ENCODE results near the gene LRGUK. TPM values are rescaled to one million over a fixed set of nuclear protein-coding genes. Genes with fewer than 3 reads are reported as not detected.

LRGUK gene
- total and polyA plus RNA-seq, 2 donors (not counting 1 experiment from before 2014, with no cell fraction given) = 0.27 to 0.49 TPM

- Mint-ChIP-seq H3K27ac (no peak overlapping the region), H3K4me3 (no peak overlapping the region), H3K27me3 (no peaks in the 10 kb centered on the region), H3K4me1 (no peaks in the 10 kb centered on the region), H3K9me3 (ENCODE audit: insufficient read depth) (no peaks in the 10 kb centered on the region)
- Histone ChIP-seq H2AFZ (ENCODE audit: insufficient read depth, low read depth, low read length, poor library complexity, severe bottlenecking) (no peak overlapping the region), H3K4me1 (ENCODE audit: control insufficient read depth in 2 of 2, insufficient read depth in 2 of 2, low read length in 2 of 2) (no peaks in the 10 kb centered on the region), H3K79me2 (ENCODE audit: control insufficient read depth, insufficient read depth, low read length) (no peaks in the 10 kb centered on the region), H3K27me3 (replicated peaks in 1 of 4; ENCODE audit: control extremely low read depth in 1 of 4, control insufficient read depth in 3 of 4, insufficient read depth in 4 of 4, low read length in 3 of 4) (no peaks in the 10 kb centered on the region), H3K27ac (ENCODE audit: low read length in 2 of 2) (no peak overlapping the region), H4K20me1 (ENCODE audit: control insufficient read depth, insufficient read depth, low read length, poor library complexity, severe bottlenecking) (no peaks in the 10 kb centered on the region), H3K36me3 (replicated peaks in 1 of 2; ENCODE audit: control extremely low read depth in 1 of 2, control insufficient read depth in 1 of 2, extremely low read depth in 1 of 2, insufficient read depth in 2 of 2, low read length in 1 of 2) (peaks cover 6 to 45% of the 10 kb centered on the region in 2 experiments), H3K9ac (ENCODE audit: low read length) (no peak overlapping the region), H3K9me3 (ENCODE audit: control extremely low read depth in 1 of 3, control insufficient read depth in 2 of 3, insufficient read depth in 1 of 3, low read length in 2 of 3) (no peaks in the 10 kb centered on the region), H3K4me3 (ENCODE audit: control extremely low read depth in 1 of 5, extremely low read depth in 1 of 5, insufficient read depth in 1 of 5, low read depth in 2 of 5, low read length in 4 of 5) (no peak overlapping the region), H3K4me2 (replicated peaks; ENCODE audit: low read depth, low read length, poor library complexity, severe bottlenecking) (no peak overlapping the region)
- WGBS (ENCODE audit: insufficient coverage) = 83% methylated on average over 1 of the region's 2 CpGs
- DNase-seq = no peak
- POLR2A ChIA-PET = no interaction called here
- intact Hi-C loops (cut with micrococcal nuclease) = no loop called here
- CTCF ChIA-PET = no interaction called here
- TF ChIP-seq EZH2 (IDR thresholded peaks at IDR 0.05; ENCODE audit: borderline replicate concordance, insufficient read depth, low read depth, low read length, poor library complexity, severe bottlenecking) (no peak), CTCF (IDR thresholded peaks at IDR 0.05) (no peak)
- no peak for ATAC-seq (ENCODE audit: low read depth)
Measured at GRCh38 chr7:134302120-134302519, 175.0 kb downstream of the LRGUK start.

GRCh38 chr7:134307320-134307719 lies 180.2 kb downstream of the LRGUK start:
- intact Hi-C loops (cut with micrococcal nuclease) = no loop called here
- Histone ChIP-seq H4K20me1 (ENCODE audit: control insufficient read depth, insufficient read depth, low read length, poor library complexity, severe bottlenecking) (no peaks in the 10 kb centered on the region), H3K79me2 (ENCODE audit: control insufficient read depth, insufficient read depth, low read length) (no peaks in the 10 kb centered on the region), H3K36me3 (replicated peaks in 1 of 2; ENCODE audit: control extremely low read depth in 1 of 2, control insufficient read depth in 1 of 2, extremely low read depth in 1 of 2, insufficient read depth in 2 of 2, low read length in 1 of 2) (peaks cover 0 to 12% of the 10 kb centered on the region in 2 experiments), H3K4me3 (ENCODE audit: control extremely low read depth in 1 of 5, extremely low read depth in 1 of 5, insufficient read depth in 1 of 5, low read depth in 2 of 5, low read length in 4 of 5) (no peak overlapping the region), H2AFZ (ENCODE audit: insufficient read depth, low read depth, low read length, poor library complexity, severe bottlenecking) (no peak overlapping the region), H3K27ac (ENCODE audit: low read length in 2 of 2) (no peak overlapping the region), H3K9me3 (ENCODE audit: control extremely low read depth in 1 of 3, control insufficient read depth in 2 of 3, insufficient read depth in 1 of 3, low read length in 2 of 3) (no peaks in the 10 kb centered on the region), H3K4me1 (ENCODE audit: control insufficient read depth in 2 of 2, insufficient read depth in 2 of 2, low read length in 2 of 2) (no peaks in the 10 kb centered on the region), H3K9ac (ENCODE audit: low read length) (no peak overlapping the region), H3K4me2 (replicated peaks; ENCODE audit: low read depth, low read length, poor library complexity, severe bottlenecking) (no peak overlapping the region), H3K27me3 (replicated peaks in 1 of 4; ENCODE audit: control extremely low read depth in 1 of 4, control insufficient read depth in 3 of 4, insufficient read depth in 4 of 4, low read length in 3 of 4) (no peaks in the 10 kb centered on the region)
- WGBS (ENCODE audit: insufficient coverage) = no CpG with 5 or more reads among the region's 1 CpG
- DNase-seq = no peak
- TF ChIP-seq EZH2 (IDR thresholded peaks at IDR 0.05; ENCODE audit: borderline replicate concordance, insufficient read depth, low read depth, low read length, poor library complexity, severe bottlenecking) = no peak
- no peak for TF ChIP-seq CTCF (IDR thresholded peaks at IDR 0.05)
- CTCF ChIA-PET = no interaction called here
- POLR2A ChIA-PET = no interaction called here
- H3K9me3 Mint-ChIP-seq (ENCODE audit: insufficient read depth) = no peaks in the 10 kb centered on the region
- H3K4me1 Mint-ChIP-seq = no peaks in the 10 kb centered on the region
- no peak for ATAC-seq (ENCODE audit: low read depth)
- no peak overlapping the region for H3K27ac Mint-ChIP-seq
- no peaks in the 10 kb centered on the region for H3K27me3 Mint-ChIP-seq
- H3K4me3 Mint-ChIP-seq = no peak overlapping the region
